Keratinocyte (primary cell): Measurements from ENCODE around the gene STK11. TPM values are rescaled to one million over a fixed set of nuclear protein-coding genes. Genes with fewer than 3 reads are reported as not detected.

ENCODE experiments used
- DNase-seq: peaks from one replicate; pipeline ENCODE4 v3.0.0-alpha.2; 2011; ENCODE audit warnings: low read depth, missing footprints, low spot score
- FAIRE-seq: peaks from 2 replicates; lab custom pipeline; 2011; peaks lifted over from hg19 to GRCh38; lab: Jason Lieb, UNC
- H2AFZ ChIP-seq: 2 replicates; pipeline ENCODE4 v1.6.0; 2012; ENCODE audit warnings: low read length, control low read depth, inconsistent platforms; ENCODE audit not compliant: control insufficient read depth
- H3K27ac ChIP-seq: 2 replicates; pipeline ENCODE4 v1.5.1; 2011; ENCODE audit warnings: low read length; ENCODE audit not compliant: control insufficient read depth, insufficient read depth
- H3K27me3 ChIP-seq: 3 replicates; pipeline ENCODE4 v1.6.0; 2011; ENCODE audit warnings: low read length; ENCODE audit not compliant: control insufficient read depth, insufficient read depth; ENCODE audit errors: extremely low read depth
- H3K36me3 ChIP-seq, 2 experiments: 2 replicates in 1 of 2; 3 replicates in 1 of 2; pipeline ENCODE4 v1.5.1; 2011; ENCODE audit warnings: low read length in 2 of 2, mild to moderate bottlenecking in 1 of 2; ENCODE audit not compliant: control insufficient read depth in 2 of 2, insufficient read depth in 2 of 2; ENCODE audit errors: extremely low read depth in 1 of 2
- H3K4me1 ChIP-seq: 3 replicates; pipeline ENCODE4 v1.5.1; 2011; ENCODE audit warnings: low read length; ENCODE audit not compliant: control insufficient read depth, insufficient read depth; ENCODE audit errors: extremely low read depth
- H3K4me2 ChIP-seq: 3 replicates; pipeline ENCODE4 v1.6.0; 2011; ENCODE audit warnings: low read depth, low read length; ENCODE audit not compliant: control insufficient read depth, insufficient read depth; ENCODE audit errors: extremely low read depth
- H3K4me3 ChIP-seq, 3 experiments: fragments of 200-600 bp in 1 of 3; sonication (generic) in 1 of 3; 2 replicates in 2 of 3; 3 replicates in 1 of 3; pipeline ENCODE4 v1.5.1; 2011 to 2016; ENCODE audit warnings: low read length in 3 of 3, mild to moderate bottlenecking in 3 of 3, control low read depth in 2 of 3, inconsistent platforms in 1 of 3, low read depth in 1 of 3, mixed read lengths in 1 of 3, mixed run types in 1 of 3, moderate library complexity in 1 of 3; ENCODE audit not compliant: control insufficient read depth in 2 of 3, insufficient read depth in 2 of 3; ENCODE audit errors: extremely low read depth in 1 of 3
- H3K79me2 ChIP-seq: 2 replicates; pipeline ENCODE4 v1.6.0; 2012; ENCODE audit warnings: low read length; ENCODE audit not compliant: control insufficient read depth, insufficient read depth
- H3K9ac ChIP-seq: 3 replicates; pipeline ENCODE4 v1.6.0; 2011; ENCODE audit warnings: low read length; ENCODE audit not compliant: control insufficient read depth, insufficient read depth; ENCODE audit errors: extremely low read depth
- H3K9me1 ChIP-seq: 3 replicates; pipeline ENCODE4 v1.6.0; 2011; ENCODE audit warnings: low read length; ENCODE audit not compliant: control insufficient read depth, insufficient read depth; ENCODE audit errors: extremely low read depth
- H3K9me3 ChIP-seq: 2 replicates; pipeline ENCODE4 v1.5.1; 2012; ENCODE audit warnings: low read depth, low read length; ENCODE audit not compliant: control insufficient read depth
- H4K20me1 ChIP-seq: 3 replicates; pipeline ENCODE4 v1.6.0; 2011; ENCODE audit warnings: low read length; ENCODE audit not compliant: control insufficient read depth, insufficient read depth; ENCODE audit errors: extremely low read depth
- EZH2 ChIP-seq: IDR thresholded peaks from one replicate; pipeline ENCODE4 v1.6.1; 2012; ENCODE audit warnings: inconsistent platforms, mild to moderate bottlenecking, low read length, moderate library complexity
- dilution Hi-C: fragments of 300-500 bp; cut with MboI; formaldehyde crosslinking; loops from one replicate; pipeline ENCODE4 v1.7.0; 2020; ENCODE audit warnings: low sequenced_read_pairs; ENCODE audit not compliant: extremely low pct_ligation_motif_present
- polyA plus RNA-seq, 5 experiments: library from polyadenylated mRNA; depleted of rRNA in 3 of 5; stranded (reverse) in 3 of 5; stranded (forward) in 1 of 5; unstranded in 1 of 5; fragments of >200 nt; gene quantifications; 1 replicate in 1 of 5; 2 replicates in 3 of 5; 3 replicates in 1 of 5; pipeline versions ENCODE4 v1.2.1 to v1.2.3, GENCODE V29; 2011 to 2012; ENCODE audit warnings: missing spikeins in 2 of 5, low read depth in 1 of 5, low replicate concordance in 1 of 5
- TF ChIP-seq, protein P1 (sequence below), 3 experiments: IDR thresholded peaks in 1 of 3; conservative IDR thresholded peaks in 1 of 3; optimal IDR thresholded peaks in 1 of 3; 2 replicates in 2 of 3; 3 replicates in 1 of 3; pipeline versions ENCODE3 to v1.5.1; 2011; ENCODE audit warnings: low read length in 3 of 3, mild to moderate bottlenecking in 3 of 3, moderate library complexity in 2 of 3, control low read depth in 1 of 3, inconsistent platforms in 1 of 3; ENCODE audit not compliant: insufficient read depth in 2 of 3; ENCODE audit errors: extremely low read depth in 1 of 3

The STK11 gene
- polyA plus RNA-seq, 1 donor (not counting 4 experiments of a cell fraction or from before 2014, with no cell fraction given), result 24.6 TPM

DNA sequence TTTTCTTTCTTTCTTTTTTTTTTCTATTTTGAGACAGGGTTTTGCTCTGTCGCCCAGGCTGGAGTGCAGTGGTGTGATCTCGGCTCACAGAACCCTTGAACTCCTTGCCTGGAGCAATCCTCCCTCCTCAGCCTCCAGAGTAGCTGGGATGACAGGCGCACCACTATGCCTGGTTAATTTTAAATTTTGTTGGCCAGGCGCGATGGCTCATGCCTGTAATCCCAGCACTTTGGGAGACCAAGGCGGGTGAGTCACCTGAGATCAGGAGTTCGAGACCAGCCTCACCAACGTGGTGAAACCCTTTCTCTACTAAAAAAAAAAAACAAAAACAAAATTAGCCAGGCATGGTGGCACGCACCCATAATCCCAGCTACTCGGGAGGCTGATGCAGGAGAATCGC is 22.9 kb upstream of the STK11 start:
- H3K79me2 ChIP-seq, result no peaks in the 10 kb centered on the region
- no peak overlapping the region for H3K4me3 ChIP-seq
- no peaks in the 10 kb centered on the region for H3K27me3 ChIP-seq
- FAIRE-seq (no peak), DNase-seq (no peak)
- H2AFZ ChIP-seq, result no peak overlapping the region
- H3K27ac ChIP-seq, result no peak overlapping the region
- no peak overlapping the region for H3K9ac ChIP-seq
- H3K9me1 ChIP-seq, result no peaks in the 10 kb centered on the region
- TF ChIP-seq, protein P1, sequence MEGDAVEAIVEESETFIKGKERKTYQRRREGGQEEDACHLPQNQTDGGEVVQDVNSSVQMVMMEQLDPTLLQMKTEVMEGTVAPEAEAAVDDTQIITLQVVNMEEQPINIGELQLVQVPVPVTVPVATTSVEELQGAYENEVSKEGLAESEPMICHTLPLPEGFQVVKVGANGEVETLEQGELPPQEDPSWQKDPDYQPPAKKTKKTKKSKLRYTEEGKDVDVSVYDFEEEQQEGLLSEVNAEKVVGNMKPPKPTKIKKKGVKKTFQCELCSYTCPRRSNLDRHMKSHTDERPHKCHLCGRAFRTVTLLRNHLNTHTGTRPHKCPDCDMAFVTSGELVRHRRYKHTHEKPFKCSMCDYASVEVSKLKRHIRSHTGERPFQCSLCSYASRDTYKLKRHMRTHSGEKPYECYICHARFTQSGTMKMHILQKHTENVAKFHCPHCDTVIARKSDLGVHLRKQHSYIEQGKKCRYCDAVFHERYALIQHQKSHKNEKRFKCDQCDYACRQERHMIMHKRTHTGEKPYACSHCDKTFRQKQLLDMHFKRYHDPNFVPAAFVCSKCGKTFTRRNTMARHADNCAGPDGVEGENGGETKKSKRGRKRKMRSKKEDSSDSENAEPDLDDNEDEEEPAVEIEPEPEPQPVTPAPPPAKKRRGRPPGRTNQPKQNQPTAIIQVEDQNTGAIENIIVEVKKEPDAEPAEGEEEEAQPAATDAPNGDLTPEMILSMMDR (optimal IDR thresholded peaks at IDR 0.05 in 1 of 3, IDR thresholded peaks at IDR 0.05 in 1 of 3, conservative IDR thresholded peaks at IDR 0.05 in 1 of 3; ENCODE audit: extremely low read depth in 1 of 3, insufficient read depth in 2 of 3, low read length in 3 of 3), result no peak
- TF ChIP-seq EZH2, result no peak
- no peaks in the 10 kb centered on the region for H3K9me3 ChIP-seq
- dilution Hi-C loops, result no loop called here
- no peaks in the 10 kb centered on the region for H3K36me3 ChIP-seq
- peaks cover 44% of the 10 kb centered on the region for H3K4me1 ChIP-seq
- H3K4me2 ChIP-seq, result no peak overlapping the region
- H4K20me1 ChIP-seq, result no peaks in the 10 kb centered on the region

DNA sequence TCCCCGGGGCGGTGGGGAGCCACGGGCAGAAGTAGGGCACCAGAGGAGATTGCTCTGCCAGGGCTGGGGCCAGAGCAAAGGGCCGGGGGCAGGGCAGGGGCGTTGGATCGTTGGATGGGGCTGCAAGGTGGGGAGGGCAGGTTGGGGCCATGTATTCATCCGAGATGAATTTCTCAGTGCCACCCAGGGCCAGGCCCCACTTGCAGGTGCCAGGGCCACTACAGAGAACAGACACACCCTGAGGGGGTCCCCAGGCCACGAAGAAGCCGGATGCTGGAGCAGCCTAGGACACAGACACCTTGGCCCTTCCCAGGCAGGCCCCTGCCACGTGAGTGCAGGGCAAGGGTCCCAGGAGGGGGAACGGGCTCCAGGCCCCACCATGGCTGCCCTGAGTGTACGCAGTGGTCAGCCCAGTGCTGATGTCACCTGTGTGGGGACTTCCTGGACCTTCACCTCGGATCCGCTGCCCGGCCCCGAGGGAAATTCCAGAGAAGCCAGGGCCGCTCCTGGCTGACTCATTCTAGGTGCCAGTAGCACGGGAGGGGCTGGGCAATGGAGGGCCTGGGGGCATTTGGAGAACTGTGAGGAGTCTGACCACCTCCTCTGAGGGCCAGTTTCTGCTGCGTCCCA is 21.9 kb upstream of the STK11 start:
- no peaks in the 10 kb centered on the region for H3K9me3 ChIP-seq
- no peaks in the 10 kb centered on the region for H3K79me2 ChIP-seq
- H3K27me3 ChIP-seq, result no peaks in the 10 kb centered on the region
- H3K9me1 ChIP-seq, result no peaks in the 10 kb centered on the region
- peak overlapping the region; percentile 53 for H2AFZ ChIP-seq
- dilution Hi-C loops, result no loop called here
- peak overlapping the region in 1 of 3 experiments; percentile 38 for H3K4me3 ChIP-seq
- H3K9ac ChIP-seq, result peak overlapping the region; percentile 69
- peaks cover 39% of the 10 kb centered on the region for H3K4me1 ChIP-seq
- no peaks in the 10 kb centered on the region for H4K20me1 ChIP-seq
- FAIRE-seq, result peak; percentile 74
- no peaks in the 10 kb centered on the region for H3K36me3 ChIP-seq
- no peak for TF ChIP-seq EZH2
- TF ChIP-seq, protein P1 (optimal IDR thresholded peaks at IDR 0.05 in 1 of 3, IDR thresholded peaks at IDR 0.05 in 1 of 3, conservative IDR thresholded peaks at IDR 0.05 in 1 of 3; ENCODE audit: extremely low read depth in 1 of 3, insufficient read depth in 2 of 3, low read length in 3 of 3), result no peak
- no peak for DNase-seq
- H3K4me2 ChIP-seq, result peak overlapping the region; percentile 62
- peak overlapping the region; percentile 89 for H3K27ac ChIP-seq
